ENCODE measurements around the gene FOXN1. TPM values are rescaled to one million over a fixed set of nuclear protein-coding genes. Genes with fewer than 3 reads are reported as not detected.
A peak's percentile ranks its signal among the peaks of the same experiment; 100 is the strongest.

Gene FOXN1
- total RNA-seq, 1 experiment from 2014 or later: 0.48 TPM

GRCh38 chr17:28569446-28569845 is 63.3 kb downstream of the FOXN1 start:
- DNase-seq: no peak
- TSS peak; percentile 45 for BruUV-seq (replicated peaks)
- no peaks in the 10 kb centered on the region; the same call in 1 of the 2 replicates for H3K36me3 ChIP-seq (ENCODE audit: control insufficient read depth, insufficient read depth, low read length)
- H3K27ac Mint-ChIP-seq (ENCODE audit: unreplicated experiment): no peak overlapping the region
- no peaks in the 10 kb centered on the region for H3K27me3 ChIP-seq (replicated peaks; ENCODE audit: control insufficient read depth, insufficient read depth, low read length)
- H3K4me3 Mint-ChIP-seq (ENCODE audit: unreplicated experiment): no peak overlapping the region
- no peak overlapping the region for H3K4me3 ChIP-seq (ENCODE audit: low read depth, low read length)
- ChIA-PET CTCF (no interaction called here), POLR2A (no interaction called here)
- H3K9me3 Mint-ChIP-seq (ENCODE audit: unreplicated experiment): no peaks in the 10 kb centered on the region
- H3K27me3 Mint-ChIP-seq (ENCODE audit: insufficient read depth, unreplicated experiment): no peaks in the 10 kb centered on the region
- H3K4me1 ChIP-seq: peaks cover 21% of the 10 kb centered on the region
- H3K36me3 Mint-ChIP-seq (ENCODE audit: insufficient read depth, unreplicated experiment): peaks cover 14% of the 10 kb centered on the region
- intact Hi-C loops (cut with micrococcal nuclease; ENCODE audit: unreplicated experiment): no loop called here
- no peaks in the 10 kb centered on the region for H3K9me3 ChIP-seq
- TF ChIP-seq, protein P1, sequence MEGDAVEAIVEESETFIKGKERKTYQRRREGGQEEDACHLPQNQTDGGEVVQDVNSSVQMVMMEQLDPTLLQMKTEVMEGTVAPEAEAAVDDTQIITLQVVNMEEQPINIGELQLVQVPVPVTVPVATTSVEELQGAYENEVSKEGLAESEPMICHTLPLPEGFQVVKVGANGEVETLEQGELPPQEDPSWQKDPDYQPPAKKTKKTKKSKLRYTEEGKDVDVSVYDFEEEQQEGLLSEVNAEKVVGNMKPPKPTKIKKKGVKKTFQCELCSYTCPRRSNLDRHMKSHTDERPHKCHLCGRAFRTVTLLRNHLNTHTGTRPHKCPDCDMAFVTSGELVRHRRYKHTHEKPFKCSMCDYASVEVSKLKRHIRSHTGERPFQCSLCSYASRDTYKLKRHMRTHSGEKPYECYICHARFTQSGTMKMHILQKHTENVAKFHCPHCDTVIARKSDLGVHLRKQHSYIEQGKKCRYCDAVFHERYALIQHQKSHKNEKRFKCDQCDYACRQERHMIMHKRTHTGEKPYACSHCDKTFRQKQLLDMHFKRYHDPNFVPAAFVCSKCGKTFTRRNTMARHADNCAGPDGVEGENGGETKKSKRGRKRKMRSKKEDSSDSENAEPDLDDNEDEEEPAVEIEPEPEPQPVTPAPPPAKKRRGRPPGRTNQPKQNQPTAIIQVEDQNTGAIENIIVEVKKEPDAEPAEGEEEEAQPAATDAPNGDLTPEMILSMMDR (IDR thresholded peaks at IDR 0.05; ENCODE audit: insufficient read depth in 1 of 2, low read depth in 1 of 2, low read length in 1 of 2, severe bottlenecking in 1 of 2, unreplicated experiment in 1 of 2): no peak
- H3K4me1 Mint-ChIP-seq (ENCODE audit: low read depth, unreplicated experiment): peaks cover 12% of the 10 kb centered on the region

DNA sequence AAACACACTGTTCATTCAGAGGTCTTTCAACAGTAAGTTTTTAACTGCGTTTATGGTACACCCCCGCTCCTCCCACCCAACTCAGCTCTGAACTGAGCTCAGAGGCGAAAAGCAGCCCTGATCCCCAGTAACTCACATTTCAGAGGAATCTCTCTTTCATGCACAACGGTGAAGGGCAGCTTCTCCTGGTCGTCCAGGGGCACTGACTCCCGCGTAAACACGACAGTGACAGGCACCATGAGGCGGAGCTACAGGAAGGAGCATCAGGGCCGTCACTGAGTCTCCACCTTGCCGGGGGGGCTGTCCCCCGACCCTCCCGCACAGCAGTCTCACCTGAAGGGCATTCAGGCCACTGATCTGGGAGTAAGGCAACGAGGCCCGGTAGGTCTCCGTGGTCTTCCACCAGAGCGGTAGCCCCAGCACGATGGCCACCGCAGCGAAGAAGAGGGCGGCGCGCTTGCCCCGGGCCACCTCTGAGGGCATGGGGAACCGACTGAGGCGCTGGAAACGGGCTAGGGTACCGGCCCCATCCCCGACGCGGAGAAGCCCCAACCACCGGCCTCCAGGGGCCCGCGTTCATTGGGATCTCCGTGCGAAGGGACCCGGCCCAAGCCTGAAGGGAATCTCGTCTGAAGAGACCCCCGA is 64.7 kb downstream of the FOXN1 start:
- ChIA-PET CTCF (interaction anchor here (0.9 to 2.0 kb wide), 7 partner anchors 19 to 235 kb away, joined by 3 to 6 read pairs (median 4); partner anchors contain the start of genes BLTP2, IFT20, TNFAIP1 and VTN), POLR2A (interaction anchor here (0.6 to 2.2 kb wide), 10 partner anchors 20 to 205 kb away, joined by 3 to 8 read pairs (median 4); partner anchors contain the start of genes BLTP2, RPL23A, SDF2 and SUPT6H)
- BruUV-seq (replicated peaks): no TSS peak
- peak overlapping the region; percentile 89 for H3K4me3 Mint-ChIP-seq (ENCODE audit: unreplicated experiment)
- H3K27me3 Mint-ChIP-seq (ENCODE audit: insufficient read depth, unreplicated experiment): no peaks in the 10 kb centered on the region
- Histone ChIP-seq H3K9me3 (no peaks in the 10 kb centered on the region), H3K27me3 (replicated peaks; ENCODE audit: control insufficient read depth, insufficient read depth, low read length) (no peaks in the 10 kb centered on the region), H3K4me3 (ENCODE audit: low read depth, low read length) (peak overlapping the region; percentile 62), H3K36me3 (ENCODE audit: control insufficient read depth, insufficient read depth, low read length) (no peaks in the 10 kb centered on the region; the same call in 1 of the 2 replicates), H3K4me1 (peaks cover 21% of the 10 kb centered on the region)
- H3K36me3 Mint-ChIP-seq (ENCODE audit: insufficient read depth, unreplicated experiment): peaks cover 14% of the 10 kb centered on the region
- peaks cover 13% of the 10 kb centered on the region for H3K4me1 Mint-ChIP-seq (ENCODE audit: low read depth, unreplicated experiment)
- no peaks in the 10 kb centered on the region for H3K9me3 Mint-ChIP-seq (ENCODE audit: unreplicated experiment)
- DNase-seq: peak; percentile 64 to 67
- intact Hi-C loops (cut with micrococcal nuclease; ENCODE audit: unreplicated experiment): loop anchor here (10.0 kb wide), 1 partner anchor 236 kb away; the partner anchor contains the start of genes IFT20 and TNFAIP1
- H3K27ac Mint-ChIP-seq (ENCODE audit: unreplicated experiment): peak overlapping the region; percentile 85
- TF ChIP-seq, protein P1 (IDR thresholded peaks at IDR 0.05; ENCODE audit: insufficient read depth in 1 of 2, low read depth in 1 of 2, low read length in 1 of 2, severe bottlenecking in 1 of 2, unreplicated experiment in 1 of 2): no peak

GRCh38 chr17:28571361-28572122 is 65.4 kb downstream of the FOXN1 start, which contains the start of gene PIGS:
Gene PIGS (minus strand): TSS chr17:28571524. CDS start chr17:28571496, 28 bp downstream.
- Mint-ChIP-seq H3K4me3 (ENCODE audit: unreplicated experiment) (peak within 1 kb of the TSS; percentile 89), H3K9me3 (ENCODE audit: unreplicated experiment) (no peaks in the 10 kb centered on the region), H3K27ac (ENCODE audit: unreplicated experiment) (peak within 1 kb of the TSS; percentile 85), H3K4me1 (ENCODE audit: low read depth, unreplicated experiment) (peaks cover 20% of the 10 kb centered on the region), H3K27me3 (ENCODE audit: insufficient read depth, unreplicated experiment) (no peaks in the 10 kb centered on the region), H3K36me3 (ENCODE audit: insufficient read depth, unreplicated experiment) (peaks cover 14% of the 10 kb centered on the region)
- H3K36me3 ChIP-seq (ENCODE audit: control insufficient read depth, insufficient read depth, low read length): no peaks in the 10 kb centered on the region
- H3K9me3 ChIP-seq: no peaks in the 10 kb centered on the region
- peak within 1 kb of the TSS; percentile 62 for H3K4me3 ChIP-seq (ENCODE audit: low read depth, low read length)
- TF ChIP-seq, protein P1 (IDR thresholded peaks at IDR 0.05; ENCODE audit: insufficient read depth in 1 of 2, low read depth in 1 of 2, low read length in 1 of 2, severe bottlenecking in 1 of 2, unreplicated experiment in 1 of 2): no peak
- peak; percentile 97 for DNase-seq
- intact Hi-C loops (cut with micrococcal nuclease; ENCODE audit: unreplicated experiment): loop anchor here (10.0 kb wide), 1 partner anchor 237 kb away; the partner anchor contains the start of genes IFT20 and TNFAIP1
- BruUV-seq (replicated peaks): TSS peak; percentile 88
- H3K27me3 ChIP-seq (replicated peaks; ENCODE audit: control insufficient read depth, insufficient read depth, low read length): no peaks in the 10 kb centered on the region
- CTCF ChIA-PET: interaction anchor here (0.7 to 2.0 kb wide), 8 partner anchors 19 to 236 kb away, joined by 3 to 6 read pairs (median 4); partner anchors contain the start of genes BLTP2, IFT20, RPL23A and TNFAIP1
- H3K4me1 ChIP-seq: peaks cover 24% of the 10 kb centered on the region
- POLR2A ChIA-PET: interaction anchor here (0.6 to 2.2 kb wide), 10 partner anchors 21 to 205 kb away, joined by 3 to 8 read pairs (median 4); partner anchors contain the start of genes BLTP2, RPL23A, SDF2 and SUPT6H
